ENCODE measurements around the gene POM121C.
"Not testable (repeated sequence)": the region's sequence is repeated elsewhere in the genome, so short reads cannot be mapped to it uniquely, and the experiment has no call there.

POM121C gene

DNA sequence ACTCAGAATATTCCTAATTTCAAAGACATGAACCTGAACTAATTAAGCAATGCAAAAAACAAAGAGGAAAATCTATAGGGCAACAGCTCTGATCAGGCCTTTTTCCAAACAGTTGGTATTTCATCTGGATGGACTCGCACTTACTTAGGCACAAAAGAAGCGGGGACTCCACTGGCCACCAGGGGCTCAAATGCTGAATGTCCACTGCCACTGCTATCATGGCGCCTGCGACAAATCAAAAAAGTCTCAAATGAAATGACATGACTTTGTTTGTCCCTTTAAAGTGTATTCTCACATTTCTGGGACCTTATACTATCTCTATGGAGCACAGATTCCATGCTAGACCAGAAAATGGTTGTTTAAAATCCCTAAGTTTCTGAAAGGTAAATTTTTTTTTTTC lies 47.1 kb downstream of the POM121C start:
- H3K9me3 ChIP-seq (ENCODE audit: control insufficient read depth, low read length); H3K4me1 ChIP-seq (ENCODE audit: control insufficient read depth, insufficient read depth, low read length); H3K27ac ChIP-seq (ENCODE audit: insufficient read depth, low read depth, low read length, poor library complexity, severe bottlenecking); H3K4me3 ChIP-seq (ENCODE audit: insufficient read depth, low read depth, low read length); H3K27me3 ChIP-seq (ENCODE audit: control insufficient read depth, insufficient read depth, low read length, poor library complexity, severe bottlenecking): not testable (repeated sequence)
- H3K36me3 ChIP-seq (ENCODE audit: control insufficient read depth, insufficient read depth, low read length): peaks cover 27% of the 10 kb centered on the region
- WGBS, 2 experiments: 97 to 99% methylated on average over 4 of the region's 4 CpGs

DNA sequence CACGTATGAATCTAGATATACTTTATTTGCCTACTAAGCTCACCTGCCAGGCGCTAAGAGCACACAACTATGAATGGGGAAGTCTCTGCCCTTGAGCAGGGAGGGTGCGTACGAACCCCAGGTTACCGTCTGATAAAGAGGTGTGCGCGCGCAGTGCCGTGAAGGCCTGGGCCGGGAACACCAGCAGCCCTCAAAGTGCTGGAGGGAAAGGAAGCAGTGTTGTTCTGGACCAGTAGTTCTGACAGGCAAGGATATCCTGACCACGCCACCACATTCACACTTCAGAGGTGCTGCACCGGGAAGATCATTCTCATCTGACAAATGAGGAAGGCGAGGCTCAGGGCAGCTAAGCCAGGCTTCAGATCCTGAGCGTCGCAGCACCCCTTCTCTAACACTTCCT lies 62.6 kb downstream of the POM121C start:
- not testable (repeated sequence) for H3K27ac ChIP-seq (ENCODE audit: insufficient read depth, low read depth, low read length, poor library complexity, severe bottlenecking); H3K36me3 ChIP-seq (ENCODE audit: control insufficient read depth, insufficient read depth, low read length); H3K27me3 ChIP-seq (ENCODE audit: control insufficient read depth, insufficient read depth, low read length, poor library complexity, severe bottlenecking); H3K4me1 ChIP-seq (ENCODE audit: control insufficient read depth, insufficient read depth, low read length); H3K9me3 ChIP-seq (ENCODE audit: control insufficient read depth, low read length); H3K4me3 ChIP-seq (ENCODE audit: insufficient read depth, low read depth, low read length)
- WGBS, 2 experiments: 92% methylated on average over 11 of the region's 15 CpGs

DNA sequence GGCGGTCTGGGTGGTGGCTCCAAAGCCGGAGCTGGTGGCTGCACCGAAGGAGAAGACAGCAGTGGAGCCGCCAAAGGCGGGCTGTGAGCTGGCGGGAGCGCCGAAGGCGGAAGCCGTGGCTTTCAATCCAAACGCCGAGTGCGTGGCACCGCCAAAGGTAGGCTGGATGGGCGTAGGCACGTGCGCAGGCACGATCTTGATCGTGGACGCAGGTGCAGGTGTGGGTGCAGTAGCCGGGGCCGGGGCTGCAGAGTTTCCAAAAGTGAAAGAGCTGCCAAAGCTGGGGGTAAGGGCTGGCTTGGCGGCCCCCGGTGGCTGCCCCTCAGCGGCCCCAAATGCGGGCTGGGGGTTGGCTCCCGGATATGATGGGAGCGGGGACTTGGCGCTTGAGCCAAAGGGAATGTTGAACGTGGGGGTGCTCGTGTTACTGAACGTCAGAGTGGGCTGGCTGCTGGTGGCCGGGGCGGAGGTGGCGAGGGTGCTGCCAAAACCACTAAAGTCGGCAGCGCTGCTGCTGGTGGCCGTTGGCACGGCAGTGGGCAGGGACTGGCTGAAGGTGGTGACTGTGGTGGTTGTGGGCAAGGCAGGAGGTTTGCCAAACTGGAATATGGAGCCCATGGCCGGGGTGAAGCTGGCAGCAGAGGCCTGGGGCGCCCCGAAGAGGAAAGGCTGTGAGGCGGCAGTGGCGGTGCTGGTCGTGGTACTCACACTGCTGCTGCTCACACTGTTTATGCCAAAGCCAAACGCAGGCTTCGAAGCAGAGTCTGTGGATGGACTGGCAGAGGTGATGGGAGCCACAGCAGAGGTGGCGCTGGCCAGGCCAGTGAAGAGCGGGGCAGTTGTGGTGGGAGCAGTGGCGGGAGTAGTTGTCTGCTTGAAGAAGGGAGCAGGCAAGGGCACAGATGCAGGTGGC lies 64.0 kb downstream of the POM121C start:
- H3K27ac ChIP-seq (ENCODE audit: insufficient read depth, low read depth, low read length, poor library complexity, severe bottlenecking); H3K4me1 ChIP-seq (ENCODE audit: control insufficient read depth, insufficient read depth, low read length); H3K27me3 ChIP-seq (ENCODE audit: control insufficient read depth, insufficient read depth, low read length, poor library complexity, severe bottlenecking); H3K4me3 ChIP-seq (ENCODE audit: insufficient read depth, low read depth, low read length); H3K36me3 ChIP-seq (ENCODE audit: control insufficient read depth, insufficient read depth, low read length); H3K9me3 ChIP-seq (ENCODE audit: control insufficient read depth, low read length): not testable (repeated sequence)
- WGBS, 2 experiments: 96 to 98% methylated on average over 26 to 28 of the region's 50 CpGs

DNA sequence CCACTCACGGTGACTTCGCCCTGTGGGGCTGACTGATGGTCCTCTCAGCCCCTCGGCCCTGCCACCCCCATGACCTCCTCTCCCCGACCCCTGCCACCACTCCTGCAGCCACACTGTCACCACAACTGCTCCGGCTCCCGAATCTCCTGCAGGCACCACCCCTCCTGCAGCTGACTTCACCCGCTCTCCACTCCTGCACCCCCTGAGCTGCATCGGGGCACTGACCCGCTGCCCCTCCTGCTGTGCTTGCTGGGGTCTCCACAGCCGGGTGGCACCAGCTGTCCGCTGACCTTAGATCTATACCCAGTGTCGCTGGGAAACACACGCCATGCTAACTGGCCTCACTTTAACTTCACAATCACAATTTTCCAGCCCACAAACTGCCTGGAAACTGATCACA lies 65.9 kb downstream of the POM121C start:
- not testable (repeated sequence) for H3K4me3 ChIP-seq (ENCODE audit: insufficient read depth, low read depth, low read length); H3K36me3 ChIP-seq (ENCODE audit: control insufficient read depth, insufficient read depth, low read length); H3K27ac ChIP-seq (ENCODE audit: insufficient read depth, low read depth, low read length, poor library complexity, severe bottlenecking); H3K27me3 ChIP-seq (ENCODE audit: control insufficient read depth, insufficient read depth, low read length, poor library complexity, severe bottlenecking); H3K9me3 ChIP-seq (ENCODE audit: control insufficient read depth, low read length); H3K4me1 ChIP-seq (ENCODE audit: control insufficient read depth, insufficient read depth, low read length)
- WGBS, 2 experiments: 94% methylated on average over 10 of the region's 13 CpGs

DNA sequence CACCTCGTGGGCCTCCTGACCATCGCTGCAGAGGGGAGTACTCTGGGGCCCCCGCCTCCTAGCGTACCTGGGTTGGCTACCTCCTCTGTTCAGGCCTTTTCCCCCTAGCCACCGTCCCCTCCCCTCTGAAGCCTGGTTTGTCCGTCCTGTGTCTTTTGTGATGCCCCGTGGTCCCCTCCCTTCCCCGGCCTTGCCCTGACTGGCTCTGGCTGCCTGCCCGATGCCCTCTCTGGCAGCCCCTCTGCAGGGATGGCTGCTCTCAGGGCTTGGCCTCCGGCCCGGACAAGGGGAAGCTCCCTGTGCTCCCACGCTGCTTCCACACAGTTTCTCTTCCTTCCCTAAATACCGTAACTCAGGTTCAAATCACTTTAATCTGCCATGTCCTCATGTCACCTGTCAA lies 66.4 kb downstream of the POM121C start:
- H3K36me3 ChIP-seq (ENCODE audit: control insufficient read depth, insufficient read depth, low read length); H3K4me3 ChIP-seq (ENCODE audit: insufficient read depth, low read depth, low read length); H3K9me3 ChIP-seq (ENCODE audit: control insufficient read depth, low read length); H3K4me1 ChIP-seq (ENCODE audit: control insufficient read depth, insufficient read depth, low read length); H3K27me3 ChIP-seq (ENCODE audit: control insufficient read depth, insufficient read depth, low read length, poor library complexity, severe bottlenecking); H3K27ac ChIP-seq (ENCODE audit: insufficient read depth, low read depth, low read length, poor library complexity, severe bottlenecking): not testable (repeated sequence)
- WGBS, 2 experiments: 93 to 97% methylated on average over 11 of the region's 13 CpGs

DNA sequence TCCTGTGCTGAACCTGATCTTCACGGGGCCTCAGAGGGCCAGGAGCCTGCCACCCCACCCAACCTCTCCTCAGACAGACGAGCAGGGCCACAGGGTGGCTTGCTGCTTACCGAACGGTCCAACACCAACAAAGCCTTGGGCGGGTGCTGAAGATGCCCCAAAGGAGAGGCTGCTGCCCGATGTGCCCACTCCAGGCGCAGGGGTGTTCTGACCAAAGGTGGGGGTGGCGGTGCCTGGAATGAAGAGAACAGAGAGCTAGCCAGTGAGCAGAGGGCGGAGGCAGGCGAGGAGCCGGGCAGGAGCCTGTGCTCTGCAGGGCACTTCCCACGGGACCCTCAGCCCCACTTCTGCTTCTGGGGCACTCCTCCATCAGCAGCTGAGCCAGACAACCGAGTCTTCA lies 66.9 kb downstream of the POM121C start:
- WGBS, 2 experiments: 93 to 96% methylated on average over 10 to 12 of the region's 13 CpGs
- H3K4me1 ChIP-seq (ENCODE audit: control insufficient read depth, insufficient read depth, low read length); H3K9me3 ChIP-seq (ENCODE audit: control insufficient read depth, low read length); H3K4me3 ChIP-seq (ENCODE audit: insufficient read depth, low read depth, low read length); H3K27me3 ChIP-seq (ENCODE audit: control insufficient read depth, insufficient read depth, low read length, poor library complexity, severe bottlenecking); H3K36me3 ChIP-seq (ENCODE audit: control insufficient read depth, insufficient read depth, low read length); H3K27ac ChIP-seq (ENCODE audit: insufficient read depth, low read depth, low read length, poor library complexity, severe bottlenecking): not testable (repeated sequence)

DNA sequence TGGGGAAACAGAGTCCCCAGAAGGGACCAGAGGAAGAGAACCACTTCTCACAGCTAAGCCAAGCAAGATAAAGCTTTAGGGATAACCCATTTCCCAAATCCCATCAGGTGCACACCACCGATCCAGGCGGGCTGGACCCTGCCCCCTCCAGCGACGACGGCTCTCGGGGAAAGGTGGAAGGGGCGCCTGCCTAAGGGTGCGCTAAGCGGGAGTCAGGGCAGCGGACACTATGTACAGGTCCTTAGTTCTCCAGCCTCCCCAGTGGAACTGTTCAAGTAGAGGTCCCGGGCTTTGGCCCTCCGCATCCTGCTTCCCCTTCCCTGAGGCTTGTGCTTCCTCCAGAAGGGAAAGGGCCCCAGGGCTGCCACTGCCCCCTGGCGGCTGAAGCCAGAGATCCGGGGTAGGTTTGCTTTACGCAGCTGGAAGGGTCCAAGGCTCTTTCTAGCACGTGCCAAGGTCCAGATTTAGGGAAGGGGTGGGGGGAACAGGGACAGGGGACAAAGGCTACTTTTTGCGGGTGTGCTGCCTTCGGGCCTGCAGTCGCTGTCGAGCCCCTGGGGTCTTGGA lies 67.7 kb downstream of the POM121C start:
- H3K27ac ChIP-seq (ENCODE audit: insufficient read depth, low read depth, low read length, poor library complexity, severe bottlenecking); H3K36me3 ChIP-seq (ENCODE audit: control insufficient read depth, insufficient read depth, low read length); H3K4me3 ChIP-seq (ENCODE audit: insufficient read depth, low read depth, low read length); H3K9me3 ChIP-seq (ENCODE audit: control insufficient read depth, low read length); H3K27me3 ChIP-seq (ENCODE audit: control insufficient read depth, insufficient read depth, low read length, poor library complexity, severe bottlenecking); H3K4me1 ChIP-seq (ENCODE audit: control insufficient read depth, insufficient read depth, low read length): not testable (repeated sequence)
- WGBS, 2 experiments: 92 to 93% methylated on average over 10 to 13 of the region's 20 CpGs

DNA sequence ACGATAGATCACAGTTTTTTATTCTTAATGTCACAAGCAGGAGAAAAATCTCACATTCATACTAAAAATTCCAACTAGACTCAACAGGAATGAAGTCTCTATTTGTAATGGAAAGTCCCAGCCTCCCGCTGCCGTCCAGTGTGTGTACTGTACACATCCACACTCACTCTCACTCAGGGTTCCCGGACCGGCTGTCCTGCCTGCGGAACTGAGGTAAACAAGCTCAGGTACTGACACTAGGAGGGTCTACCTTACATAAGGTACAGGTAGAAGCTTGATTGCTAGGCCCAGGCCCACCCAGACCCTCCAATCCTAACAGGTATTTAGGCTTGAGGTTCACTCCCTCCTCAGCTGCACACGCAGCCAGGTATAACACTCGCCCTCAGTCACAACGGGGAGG lies 69.3 kb downstream of the POM121C start:
- whole genome bisulfite sequencing, 2 experiments: 98 to 100% methylated on average over 8 of the region's 9 CpGs
- not testable (repeated sequence) for H3K27ac ChIP-seq (ENCODE audit: insufficient read depth, low read depth, low read length, poor library complexity, severe bottlenecking); H3K27me3 ChIP-seq (ENCODE audit: control insufficient read depth, insufficient read depth, low read length, poor library complexity, severe bottlenecking)

DNA sequence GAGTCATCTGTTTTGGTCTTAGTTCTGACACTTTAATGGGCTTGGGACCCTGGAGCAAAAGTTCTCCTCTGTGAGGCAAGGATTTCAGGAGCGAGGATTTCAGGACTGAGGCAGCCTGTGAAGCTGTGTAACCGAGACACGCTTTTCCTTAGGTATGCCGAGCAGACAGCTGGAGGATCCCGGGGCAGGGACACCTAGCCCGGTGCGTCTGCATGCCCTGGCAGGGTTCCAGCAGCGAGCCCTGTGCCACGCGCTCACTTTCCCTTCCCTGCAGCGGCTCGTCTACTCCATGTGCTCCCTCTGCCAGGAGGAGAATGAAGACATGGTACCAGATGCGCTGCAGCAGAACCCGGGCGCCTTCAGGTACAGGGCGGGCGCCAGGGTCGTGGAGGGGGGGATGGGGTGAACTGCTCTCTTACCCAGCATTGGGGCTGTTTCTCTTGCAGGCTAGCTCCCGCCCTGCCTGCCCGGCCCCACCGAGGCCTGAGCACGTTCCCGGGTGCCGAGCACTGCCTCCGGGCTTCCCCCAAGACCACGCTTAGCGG lies 70.2 kb downstream of the POM121C start:
- WGBS, 2 experiments: 96 to 99% methylated on average over 18 of the region's 27 CpGs
- not testable (repeated sequence) for H3K36me3 ChIP-seq (ENCODE audit: control insufficient read depth, insufficient read depth, low read length); H3K4me3 ChIP-seq (ENCODE audit: insufficient read depth, low read depth, low read length); H3K9me3 ChIP-seq (ENCODE audit: control insufficient read depth, low read length); H3K27me3 ChIP-seq (ENCODE audit: control insufficient read depth, insufficient read depth, low read length, poor library complexity, severe bottlenecking); H3K4me1 ChIP-seq (ENCODE audit: control insufficient read depth, insufficient read depth, low read length); H3K27ac ChIP-seq (ENCODE audit: insufficient read depth, low read depth, low read length, poor library complexity, severe bottlenecking)

More for the DNA sequence above, 69.3 kb downstream of the POM121C start:
- not testable (repeated sequence) for H3K36me3 ChIP-seq (ENCODE audit: control insufficient read depth, insufficient read depth, low read length); H3K4me3 ChIP-seq (ENCODE audit: insufficient read depth, low read depth, low read length); H3K9me3 ChIP-seq (ENCODE audit: control insufficient read depth, low read length); H3K4me1 ChIP-seq (ENCODE audit: control insufficient read depth, insufficient read depth, low read length)

DNA sequence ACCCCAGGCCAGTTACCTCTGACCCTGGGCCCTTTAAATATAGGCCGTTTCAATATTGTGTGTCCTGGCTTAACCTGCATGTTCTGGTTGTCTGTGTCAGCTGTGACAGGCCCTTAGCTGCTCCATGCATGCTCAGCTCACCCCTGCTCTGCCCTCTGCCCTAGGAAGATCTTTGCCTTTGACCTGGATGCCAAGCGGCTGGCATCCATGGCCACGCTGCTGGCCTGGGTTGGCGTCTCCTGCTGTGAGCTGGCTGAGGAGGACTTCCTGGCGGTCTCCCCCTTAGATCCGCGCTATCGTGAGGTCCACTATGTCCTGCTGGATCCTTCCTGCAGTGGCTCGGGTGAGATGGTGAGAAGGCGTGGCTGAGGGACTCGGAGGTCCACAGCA lies 70.7 kb downstream of the POM121C start:
- WGBS, 2 experiments: 95 to 97% methylated on average over 9 of the region's 11 CpGs
- H3K27ac ChIP-seq (ENCODE audit: insufficient read depth, low read depth, low read length, poor library complexity, severe bottlenecking); H3K27me3 ChIP-seq (ENCODE audit: control insufficient read depth, insufficient read depth, low read length, poor library complexity, severe bottlenecking); H3K9me3 ChIP-seq (ENCODE audit: control insufficient read depth, low read length); H3K4me1 ChIP-seq (ENCODE audit: control insufficient read depth, insufficient read depth, low read length); H3K36me3 ChIP-seq (ENCODE audit: control insufficient read depth, insufficient read depth, low read length); H3K4me3 ChIP-seq (ENCODE audit: insufficient read depth, low read depth, low read length): not testable (repeated sequence)

Measured in ectodermal cell (in vitro differentiated cells).